ENCODE data around the gene TMEM250. TPM values are rescaled to one million over a fixed set of nuclear protein-coding genes. Genes with fewer than 3 reads are reported as not detected.

Gene TMEM250
- total and polyA plus RNA-seq, 2 of the 4 experiments (the other 2 are of a cell fraction), result 14.0 to 17.5 TPM

DNA sequence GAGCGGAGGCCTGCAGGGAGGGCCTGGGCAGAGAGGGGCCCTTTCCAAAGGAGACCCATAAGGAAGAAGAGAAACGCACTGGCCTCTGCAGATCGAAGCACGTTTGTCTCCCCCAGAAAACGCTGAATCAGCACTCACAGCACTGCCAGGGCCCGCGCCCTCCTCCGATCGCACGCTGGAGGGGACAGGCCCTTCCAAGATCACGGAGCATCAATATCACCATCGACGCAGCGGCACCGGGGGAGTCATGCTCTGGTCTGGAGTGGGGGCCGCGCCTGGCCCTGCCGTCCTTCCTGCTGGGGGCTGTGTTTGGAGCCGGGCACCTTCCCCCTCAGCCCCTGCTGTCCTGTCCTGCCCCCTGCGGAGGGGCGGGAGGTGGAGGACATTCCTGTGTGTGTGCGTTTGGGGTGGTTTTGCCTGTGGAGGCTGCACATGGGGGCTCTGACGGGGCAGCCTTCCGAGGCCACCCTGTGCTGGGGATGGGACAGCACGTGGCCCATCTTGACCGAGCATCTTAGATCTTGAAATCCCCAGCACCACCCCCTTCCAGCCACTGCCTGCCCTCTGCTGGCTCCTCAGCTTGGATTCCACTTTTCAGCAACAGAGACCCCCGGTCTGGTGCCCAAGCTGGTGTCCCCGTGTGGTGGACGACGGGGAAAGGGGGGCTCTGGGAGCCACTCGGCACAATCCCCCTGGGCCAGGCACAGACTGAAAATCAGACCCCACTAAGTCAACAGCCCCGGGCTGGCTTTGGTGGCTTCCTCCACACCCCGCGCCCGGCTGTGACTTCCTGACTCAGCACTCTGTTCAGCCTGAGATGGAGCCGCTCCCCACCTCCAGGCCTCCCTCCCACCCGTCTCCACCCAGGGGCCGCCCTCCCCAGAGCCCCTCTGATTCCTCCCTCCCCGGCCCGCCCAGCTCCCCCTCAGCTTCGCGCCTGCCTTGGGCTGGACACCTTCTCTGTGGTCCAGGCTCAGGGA lies 8.3 kb downstream of the TMEM250 start:
- Histone ChIP-seq H3K79me1 (ENCODE audit: low read depth in 1 of 2, low read length in 2 of 2) (peaks cover 0 to 10% of the 10 kb centered on the region in 2 experiments; a peak in 2 of 4 replicates), H3K27me3 (ENCODE audit: control insufficient read depth, insufficient read depth, low read length) (no peaks in the 10 kb centered on the region), H2BK5ac (ENCODE audit: low read depth, low read length, poor library complexity, severe bottlenecking) (peak overlapping the region; percentile 39), H3K4me1 (ENCODE audit: control insufficient read depth, insufficient read depth, low read length) (peaks cover 18% of the 10 kb centered on the region), H2BK20ac (ENCODE audit: low read depth, low read length) (peak overlapping the region; percentile 21), H2AFZ (replicated peaks; ENCODE audit: low read length, poor library complexity) (peak overlapping the region; percentile 94), H2BK15ac (ENCODE audit: low read depth, low read length) (peak overlapping the region; percentile 30; the same call in 1 of the 3 replicates), H3K4me3 (ENCODE audit: insufficient read depth, low read depth, low read length) (peak overlapping the region; percentile 6; the same call in 1 of the 2 replicates), H3K4ac (ENCODE audit: low read depth, low read length) (peak overlapping the region; percentile 90), H3K9me3 (ENCODE audit: control insufficient read depth, insufficient read depth, low read length) (no peaks in the 10 kb centered on the region), H3K18ac (ENCODE audit: low read depth, low read length) (peak overlapping the region; percentile 44), H3K9me1 (ENCODE audit: insufficient read depth, low read length) (peaks cover 8% of the 10 kb centered on the region), H3K36me3 (ENCODE audit: control insufficient read depth, insufficient read depth, low read length) (peaks cover 7% of the 10 kb centered on the region; the same call in 1 of the 2 replicates), H3K27ac (ENCODE audit: insufficient read depth, low read length) (peak overlapping the region; percentile 66), H3K9ac (ENCODE audit: low read depth, low read length) (peak overlapping the region; percentile 20), H3K23ac (ENCODE audit: low read depth, low read length) (peak overlapping the region; percentile 72; the same call in 1 of the 2 replicates), H4K91ac (ENCODE audit: insufficient read depth, low read depth, low read length) (peak overlapping the region; percentile 49), H4K20me1 (ENCODE audit: insufficient read depth, low read length) (no peaks in the 10 kb centered on the region; the same call in 1 of the 2 replicates), H2AK9ac (replicated peaks; ENCODE audit: low read depth, low read length, poor library complexity) (peak overlapping the region; percentile 93), H3K14ac (replicated peaks; ENCODE audit: low read depth, low read length) (peak overlapping the region; percentile 43), H4K8ac (ENCODE audit: low read depth in 2 of 2, low read length in 2 of 2) (peak overlapping the region; percentile 40 to 87), H4K5ac (ENCODE audit: low read depth, low read length) (peak overlapping the region; percentile 45), H2BK120ac (ENCODE audit: low read depth, low read length) (peak overlapping the region; percentile 78), H3K56ac (ENCODE audit: extremely low read depth, insufficient read depth, low read length) (no peak overlapping the region), H2AK5ac (ENCODE audit: low read depth, low read length) (peak overlapping the region; percentile 86; the same call in 1 of the 2 replicates), H3K4me2 (ENCODE audit: low read depth, low read length) (peak overlapping the region; percentile 47)
- TF ChIP-seq USF2 (IDR thresholded peaks at IDR 0.05; ENCODE audit: low read depth, low read length) (peak; percentile 32; the same call in 1 of the 2 replicates), MAFK (IDR thresholded peaks at IDR 0.05; ENCODE audit: low read depth, low read length) (peak; percentile 98), CTCF (conservative IDR thresholded peaks at IDR 0.05; ENCODE audit: low read depth, low read length) (peak; percentile 28; the same call in 1 of the 2 replicates), RCOR1 (IDR thresholded peaks at IDR 0.05; ENCODE audit: insufficient replicate concordance, low read length) (no peak), NFE2L2 (IDR thresholded peaks at IDR 0.05; ENCODE audit: low read depth, low read length) (no peak), RFX5 (IDR thresholded peaks at IDR 0.05; ENCODE audit: low read depth, low read length) (no peak), MXI1 (IDR thresholded peaks at IDR 0.05; ENCODE audit: borderline replicate concordance, low read depth, low read length) (no peak), BHLHE40 (IDR thresholded peaks at IDR 0.05; ENCODE audit: low read depth, low read length) (no peak), SMC3 (IDR thresholded peaks at IDR 0.05; ENCODE audit: low read depth, low read length) (0 out of 2 replicates have a peak, but pooled peaks have one; percentile 14), FOS (IDR thresholded peaks at IDR 0.05; ENCODE audit: low read depth, low read length) (no peak)
- ChIA-PET CTCF (interaction anchor here (0.8 kb wide), 1 partner anchor 127 kb away, joined by 3 read pairs; no protein-coding TSS in a partner anchor), POLR2A (ENCODE audit: unreplicated experiment) (no interaction called here)
- 37% methylated on average over 11 of the region's 42 CpGs; no CpG with 5 or more reads in 1 of the 2 experiments for WGBS, 2 experiments (ENCODE audit: extremely low coverage in 2 of 2, insufficient read length in 1 of 2)
- dilution Hi-C loops (cut with HindIII; ENCODE audit: low sequenced_read_pairs, unreplicated experiment), result no loop called here
- intact Hi-C loops (cut with micrococcal nuclease), result no loop called here
- BruUV-seq (replicated peaks), result no TSS peak
- in situ Hi-C loops (cut with MboI; ENCODE audit: low sequenced_read_pairs), result no loop called here
- DNase-seq (peak; percentile 15), ATAC-seq (ENCODE audit: low read depth) (no peak)

All from IMR-90 (cell line).